ENCODE measurements around the gene P2RY11. TPM values are rescaled to one million over a fixed set of nuclear protein-coding genes. Genes with fewer than 3 reads are reported as not detected.

The P2RY11 gene
- total and polyA plus RNA-seq, 12 donors, result 0.77 to 21.5 (median 6.5) TPM

DNA sequence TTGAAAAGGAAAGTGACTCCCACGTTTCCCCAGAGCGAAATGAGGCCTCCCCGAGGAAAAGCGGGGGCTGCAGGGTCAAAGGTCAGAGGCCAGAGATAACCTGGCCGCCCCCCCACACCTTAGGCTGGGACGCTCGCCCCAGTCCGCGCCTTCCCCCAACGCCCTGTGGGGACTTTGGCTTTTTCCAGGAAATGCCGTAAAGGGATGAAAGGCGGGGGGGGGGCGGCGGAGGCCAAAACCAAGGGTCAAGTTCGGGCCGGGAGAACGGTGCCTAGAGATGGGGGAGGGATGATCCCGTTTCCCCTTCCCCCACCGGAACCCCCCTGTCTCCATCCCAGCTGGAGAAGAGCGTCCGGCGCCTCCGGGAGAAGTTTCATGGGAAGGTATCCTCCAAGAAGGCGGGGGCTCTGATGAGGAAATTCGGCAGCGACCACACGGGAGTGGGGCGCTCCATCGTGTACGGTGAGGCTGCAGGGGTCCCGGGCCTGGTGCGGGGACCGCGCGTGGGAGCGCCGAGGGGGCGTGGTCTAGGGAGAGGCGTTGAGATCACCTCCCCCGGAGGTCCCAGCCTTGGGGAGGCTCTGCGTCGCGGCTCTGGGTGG, 24.8 kb upstream of the P2RY11 start:
- Histone ChIP-seq H3K9me3 (replicated peaks in 1 of 3) (no peaks in the 10 kb centered on the region), H3K4me3 (peak overlapping the region; percentile 92 to 100 (median 97)), H3K36me3 (replicated peaks in 1 of 2) (peaks cover 0 to 25% of the 10 kb centered on the region in 2 donors), H3K27ac (peak overlapping the region in 4 of 5 donors; percentile 84 to 91 (median 85)), H3K27me3 (no peaks in the 10 kb centered on the region), H3K4me1 (replicated peaks in 1 of 2) (peaks cover 4 to 5% of the 10 kb centered on the region in 2 donors)
- TF ChIP-seq, protein P1, sequence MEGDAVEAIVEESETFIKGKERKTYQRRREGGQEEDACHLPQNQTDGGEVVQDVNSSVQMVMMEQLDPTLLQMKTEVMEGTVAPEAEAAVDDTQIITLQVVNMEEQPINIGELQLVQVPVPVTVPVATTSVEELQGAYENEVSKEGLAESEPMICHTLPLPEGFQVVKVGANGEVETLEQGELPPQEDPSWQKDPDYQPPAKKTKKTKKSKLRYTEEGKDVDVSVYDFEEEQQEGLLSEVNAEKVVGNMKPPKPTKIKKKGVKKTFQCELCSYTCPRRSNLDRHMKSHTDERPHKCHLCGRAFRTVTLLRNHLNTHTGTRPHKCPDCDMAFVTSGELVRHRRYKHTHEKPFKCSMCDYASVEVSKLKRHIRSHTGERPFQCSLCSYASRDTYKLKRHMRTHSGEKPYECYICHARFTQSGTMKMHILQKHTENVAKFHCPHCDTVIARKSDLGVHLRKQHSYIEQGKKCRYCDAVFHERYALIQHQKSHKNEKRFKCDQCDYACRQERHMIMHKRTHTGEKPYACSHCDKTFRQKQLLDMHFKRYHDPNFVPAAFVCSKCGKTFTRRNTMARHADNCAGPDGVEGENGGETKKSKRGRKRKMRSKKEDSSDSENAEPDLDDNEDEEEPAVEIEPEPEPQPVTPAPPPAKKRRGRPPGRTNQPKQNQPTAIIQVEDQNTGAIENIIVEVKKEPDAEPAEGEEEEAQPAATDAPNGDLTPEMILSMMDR (IDR thresholded peaks at IDR 0.05), result no peak
- no peak for TF ChIP-seq POLR2A (IDR thresholded peaks at IDR 0.05)
- intact Hi-C loops (cut with DNase I), result no loop called here
- DNase-seq, result peak in 3 of 7 donors; percentile 43 to 53 (median 49)
- WGBS, 4 donors, result 5 to 11% (median 7%) methylated on average over 9 to 43 of the region's 43 CpGs

DNA sequence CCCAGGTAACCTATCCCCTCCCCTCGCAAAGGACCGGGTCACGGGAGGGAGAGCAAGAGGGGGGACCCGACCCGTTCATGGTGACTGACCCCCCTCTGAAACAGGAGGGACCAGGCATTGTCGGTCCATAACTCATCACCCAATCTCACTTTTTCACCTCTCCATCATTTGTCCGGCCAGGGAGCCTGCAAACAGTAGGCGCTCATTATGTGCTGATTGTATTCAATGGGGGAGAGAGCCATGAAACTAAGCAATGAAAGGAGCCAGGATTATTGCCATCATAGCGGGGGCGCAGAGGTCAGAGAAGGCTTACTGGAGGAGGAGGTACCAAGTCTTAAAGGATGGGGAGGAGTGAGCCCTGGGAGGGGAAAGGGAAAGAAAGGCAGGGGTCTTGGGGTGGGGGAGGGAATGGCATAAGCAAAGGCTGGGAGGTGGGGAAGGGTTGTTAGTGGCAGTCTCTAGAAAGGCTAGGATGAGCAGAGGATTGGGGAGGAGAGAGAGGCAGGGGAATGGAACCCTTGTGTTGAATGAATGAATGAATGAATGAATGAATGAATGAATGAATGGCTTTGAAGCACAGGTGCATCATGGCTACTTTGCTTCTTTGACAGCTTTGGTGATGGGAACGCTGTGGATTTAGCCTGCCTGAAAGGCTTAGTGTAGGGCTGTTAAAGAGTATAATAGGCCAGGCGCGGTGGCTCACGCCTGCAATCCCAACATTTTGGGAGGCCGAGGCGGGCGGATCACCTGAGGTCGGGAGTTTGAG, 24.0 kb upstream of the P2RY11 start:
- TF ChIP-seq, protein P1 (IDR thresholded peaks at IDR 0.05), result no peak
- no peak for TF ChIP-seq POLR2A (IDR thresholded peaks at IDR 0.05)
- WGBS, 4 donors, result 88 to 90% (median 89%) methylated on average over 16 to 18 of the region's 18 CpGs
- H3K9me3 ChIP-seq (replicated peaks in 1 of 3), result no peaks in the 10 kb centered on the region
- H3K4me1 ChIP-seq (replicated peaks in 1 of 2), result peaks cover 4 to 5% of the 10 kb centered on the region in 2 donors
- no peaks in the 10 kb centered on the region for H3K27me3 ChIP-seq
- H3K36me3 ChIP-seq (replicated peaks in 1 of 2), result peaks cover 0 to 31% of the 10 kb centered on the region in 2 donors
- no peak for DNase-seq
- intact Hi-C loops (cut with DNase I), result no loop called here
- H3K27ac ChIP-seq, result peak overlapping the region in 3 of 5 donors; percentile 84 to 91 (median 85)
- H3K4me3 ChIP-seq, result peak overlapping the region in 1 of 4 donors; percentile 99

DNA sequence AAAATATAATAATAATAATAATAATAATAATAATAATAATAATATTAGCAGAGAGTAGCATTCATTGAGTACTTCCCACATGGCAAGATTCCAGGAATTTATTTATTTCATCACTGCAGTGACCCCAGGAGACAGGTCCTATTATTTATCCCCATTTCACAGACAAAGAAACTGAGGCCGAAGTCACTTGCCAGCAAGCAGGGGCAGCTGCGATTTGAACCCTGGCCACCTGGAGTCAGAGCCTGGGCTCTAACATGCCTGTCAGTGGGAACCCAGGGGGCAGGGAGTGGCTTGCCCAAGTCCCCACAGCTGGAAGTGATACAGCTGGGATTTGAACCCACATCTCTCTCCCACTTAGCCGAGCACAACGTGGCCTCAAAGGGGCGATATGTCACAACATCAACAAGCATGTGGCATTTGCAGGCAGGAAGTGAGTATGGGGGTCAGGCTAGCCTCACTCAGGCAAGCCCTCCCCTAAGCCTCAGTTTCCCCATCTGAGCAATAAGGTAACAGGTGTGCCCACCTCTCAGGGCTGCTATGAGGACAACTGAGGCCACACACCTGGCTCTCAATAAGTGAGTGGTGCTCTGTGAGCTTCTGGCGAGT, 22.4 kb upstream of the P2RY11 start:
- WGBS, 4 donors, result 80 to 91% (median 87%) methylated on average over 4 to 6 of the region's 6 CpGs
- Histone ChIP-seq H3K27ac (no peak overlapping the region), H3K27me3 (no peaks in the 10 kb centered on the region), H3K36me3 (replicated peaks in 1 of 2) (peaks cover 0 to 35% of the 10 kb centered on the region in 2 donors), H3K4me3 (no peak overlapping the region), H3K4me1 (replicated peaks in 1 of 2) (peaks cover 4 to 5% of the 10 kb centered on the region in 2 donors), H3K9me3 (replicated peaks in 1 of 3) (no peaks in the 10 kb centered on the region)
- DNase-seq, result no peak
- TF ChIP-seq, protein P1 (IDR thresholded peaks at IDR 0.05), result no peak
- no peak for TF ChIP-seq POLR2A (IDR thresholded peaks at IDR 0.05)
- intact Hi-C loops (cut with DNase I), result no loop called here

DNA sequence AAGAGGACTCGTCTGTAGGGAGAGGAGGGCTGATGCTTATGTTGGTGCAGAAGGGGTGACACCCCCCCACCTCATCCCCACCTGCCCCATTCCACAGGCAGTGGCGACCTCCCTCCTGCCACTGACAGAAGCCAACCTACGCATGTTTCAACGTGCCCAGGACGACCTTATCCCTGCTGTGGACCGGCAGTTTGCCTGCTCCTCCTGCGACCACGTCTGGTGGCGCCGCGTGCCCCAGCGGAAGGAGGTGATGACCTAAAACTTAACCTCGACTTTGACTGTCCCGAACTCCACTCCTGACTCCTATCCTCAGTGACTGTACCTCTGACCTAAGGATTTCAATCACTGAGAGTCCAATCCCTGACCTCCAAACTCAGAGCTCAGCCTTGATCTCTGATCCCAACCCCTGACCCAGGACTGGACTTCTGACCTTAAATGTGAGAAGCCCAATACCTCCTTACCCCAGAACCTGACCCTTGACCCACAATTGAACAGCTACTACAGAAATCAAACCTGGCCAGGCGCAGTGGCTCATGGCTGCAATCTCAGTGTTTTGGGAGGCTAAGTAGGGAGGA, 21.6 kb upstream of the P2RY11 start:
- H3K27ac ChIP-seq, result no peak overlapping the region
- no peak for TF ChIP-seq POLR2A (IDR thresholded peaks at IDR 0.05)
- TF ChIP-seq, protein P1 (IDR thresholded peaks at IDR 0.05), result no peak
- no peaks in the 10 kb centered on the region for H3K9me3 ChIP-seq (replicated peaks in 1 of 3)
- intact Hi-C loops (cut with DNase I), result no loop called here
- H3K4me1 ChIP-seq (replicated peaks in 1 of 2), result peaks cover 4 to 5% of the 10 kb centered on the region in 2 donors
- no peak for DNase-seq
- peaks cover 0 to 35% of the 10 kb centered on the region in 2 donors for H3K36me3 ChIP-seq (replicated peaks in 1 of 2)
- no peak overlapping the region for H3K4me3 ChIP-seq
- 85 to 92% (median 86%) methylated on average over 14 to 15 of the region's 15 CpGs for WGBS, 4 donors
- H3K27me3 ChIP-seq, result no peaks in the 10 kb centered on the region
